ENCODE measurements around the gene OPCML. TPM values are rescaled to one million over a fixed set of nuclear protein-coding genes. Genes with fewer than 3 reads are reported as not detected.

Gene OPCML
- total RNA-seq, 1 experiment from 2014 or later, result not detected

- no peaks in the 10 kb centered on the region for H3K9me3 ChIP-seq (ENCODE audit: control insufficient read depth, insufficient read depth, low read depth, low read length)
- H3K4me3 ChIP-seq (ENCODE audit: low read depth in 2 of 2, low read length in 2 of 2), result no peak overlapping the region
- no peaks in the 10 kb centered on the region for H3K4me1 ChIP-seq (ENCODE audit: control insufficient read depth, insufficient read depth, low read length)
- ATAC-seq, result no peak
- DNase-seq (ENCODE audit: low read depth, low spot score), result no peak
- H3K27me3 ChIP-seq (ENCODE audit: control insufficient read depth, insufficient read depth, low read length), result no peaks in the 10 kb centered on the region
- H3K27ac ChIP-seq (ENCODE audit: low read length), result no peak overlapping the region
- TF ChIP-seq TCF7L2 (IDR thresholded peaks at IDR 0.05; ENCODE audit: low read depth, low read length) (no peak), SIN3A (IDR thresholded peaks at IDR 0.05; ENCODE audit: borderline replicate concordance, insufficient read depth, low read depth, low read length) (no peak), POLR2AphosphoS5 (IDR thresholded peaks at IDR 0.05; ENCODE audit: low read depth, low read length) (no peak)
- TF ChIP-seq, protein P1, sequence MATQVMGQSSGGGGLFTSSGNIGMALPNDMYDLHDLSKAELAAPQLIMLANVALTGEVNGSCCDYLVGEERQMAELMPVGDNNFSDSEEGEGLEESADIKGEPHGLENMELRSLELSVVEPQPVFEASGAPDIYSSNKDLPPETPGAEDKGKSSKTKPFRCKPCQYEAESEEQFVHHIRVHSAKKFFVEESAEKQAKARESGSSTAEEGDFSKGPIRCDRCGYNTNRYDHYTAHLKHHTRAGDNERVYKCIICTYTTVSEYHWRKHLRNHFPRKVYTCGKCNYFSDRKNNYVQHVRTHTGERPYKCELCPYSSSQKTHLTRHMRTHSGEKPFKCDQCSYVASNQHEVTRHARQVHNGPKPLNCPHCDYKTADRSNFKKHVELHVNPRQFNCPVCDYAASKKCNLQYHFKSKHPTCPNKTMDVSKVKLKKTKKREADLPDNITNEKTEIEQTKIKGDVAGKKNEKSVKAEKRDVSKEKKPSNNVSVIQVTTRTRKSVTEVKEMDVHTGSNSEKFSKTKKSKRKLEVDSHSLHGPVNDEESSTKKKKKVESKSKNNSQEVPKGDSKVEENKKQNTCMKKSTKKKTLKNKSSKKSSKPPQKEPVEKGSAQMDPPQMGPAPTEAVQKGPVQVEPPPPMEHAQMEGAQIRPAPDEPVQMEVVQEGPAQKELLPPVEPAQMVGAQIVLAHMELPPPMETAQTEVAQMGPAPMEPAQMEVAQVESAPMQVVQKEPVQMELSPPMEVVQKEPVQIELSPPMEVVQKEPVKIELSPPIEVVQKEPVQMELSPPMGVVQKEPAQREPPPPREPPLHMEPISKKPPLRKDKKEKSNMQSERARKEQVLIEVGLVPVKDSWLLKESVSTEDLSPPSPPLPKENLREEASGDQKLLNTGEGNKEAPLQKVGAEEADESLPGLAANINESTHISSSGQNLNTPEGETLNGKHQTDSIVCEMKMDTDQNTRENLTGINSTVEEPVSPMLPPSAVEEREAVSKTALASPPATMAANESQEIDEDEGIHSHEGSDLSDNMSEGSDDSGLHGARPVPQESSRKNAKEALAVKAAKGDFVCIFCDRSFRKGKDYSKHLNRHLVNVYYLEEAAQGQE (IDR thresholded peaks at IDR 0.05; ENCODE audit: insufficient read depth in 1 of 2, low read depth in 2 of 2, low read length in 1 of 2), result no peak
- TF ChIP-seq, protein P2, sequence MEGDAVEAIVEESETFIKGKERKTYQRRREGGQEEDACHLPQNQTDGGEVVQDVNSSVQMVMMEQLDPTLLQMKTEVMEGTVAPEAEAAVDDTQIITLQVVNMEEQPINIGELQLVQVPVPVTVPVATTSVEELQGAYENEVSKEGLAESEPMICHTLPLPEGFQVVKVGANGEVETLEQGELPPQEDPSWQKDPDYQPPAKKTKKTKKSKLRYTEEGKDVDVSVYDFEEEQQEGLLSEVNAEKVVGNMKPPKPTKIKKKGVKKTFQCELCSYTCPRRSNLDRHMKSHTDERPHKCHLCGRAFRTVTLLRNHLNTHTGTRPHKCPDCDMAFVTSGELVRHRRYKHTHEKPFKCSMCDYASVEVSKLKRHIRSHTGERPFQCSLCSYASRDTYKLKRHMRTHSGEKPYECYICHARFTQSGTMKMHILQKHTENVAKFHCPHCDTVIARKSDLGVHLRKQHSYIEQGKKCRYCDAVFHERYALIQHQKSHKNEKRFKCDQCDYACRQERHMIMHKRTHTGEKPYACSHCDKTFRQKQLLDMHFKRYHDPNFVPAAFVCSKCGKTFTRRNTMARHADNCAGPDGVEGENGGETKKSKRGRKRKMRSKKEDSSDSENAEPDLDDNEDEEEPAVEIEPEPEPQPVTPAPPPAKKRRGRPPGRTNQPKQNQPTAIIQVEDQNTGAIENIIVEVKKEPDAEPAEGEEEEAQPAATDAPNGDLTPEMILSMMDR (IDR thresholded peaks at IDR 0.05), result no peak
- in situ Hi-C loops (cut with HindIII; ENCODE audit: low pct_unique_long_range_greater_than_20kb, low sequenced_read_pairs), result no loop called here
- intact Hi-C loops (cut with micrococcal nuclease; ENCODE audit: unreplicated experiment), result no loop called here
- H3K36me3 ChIP-seq (ENCODE audit: control insufficient read depth, insufficient read depth, low read length), result no peaks in the 10 kb centered on the region
- POLR2A ChIA-PET, result interaction anchor here (0.7 kb wide), 1 partner anchor 372 kb away, joined by 19 read pairs; no protein-coding TSS in a partner anchor
- no TSS peak for BruUV-seq (replicated peaks)
- CTCF ChIA-PET, result interaction anchor here (0.6 kb wide), 1 partner anchor 10 kb away, joined by 11 read pairs; no protein-coding TSS in a partner anchor
These were observed 970.4 kb downstream of the OPCML start for GRCh38 chr11:132561937-132562336.

DNA sequence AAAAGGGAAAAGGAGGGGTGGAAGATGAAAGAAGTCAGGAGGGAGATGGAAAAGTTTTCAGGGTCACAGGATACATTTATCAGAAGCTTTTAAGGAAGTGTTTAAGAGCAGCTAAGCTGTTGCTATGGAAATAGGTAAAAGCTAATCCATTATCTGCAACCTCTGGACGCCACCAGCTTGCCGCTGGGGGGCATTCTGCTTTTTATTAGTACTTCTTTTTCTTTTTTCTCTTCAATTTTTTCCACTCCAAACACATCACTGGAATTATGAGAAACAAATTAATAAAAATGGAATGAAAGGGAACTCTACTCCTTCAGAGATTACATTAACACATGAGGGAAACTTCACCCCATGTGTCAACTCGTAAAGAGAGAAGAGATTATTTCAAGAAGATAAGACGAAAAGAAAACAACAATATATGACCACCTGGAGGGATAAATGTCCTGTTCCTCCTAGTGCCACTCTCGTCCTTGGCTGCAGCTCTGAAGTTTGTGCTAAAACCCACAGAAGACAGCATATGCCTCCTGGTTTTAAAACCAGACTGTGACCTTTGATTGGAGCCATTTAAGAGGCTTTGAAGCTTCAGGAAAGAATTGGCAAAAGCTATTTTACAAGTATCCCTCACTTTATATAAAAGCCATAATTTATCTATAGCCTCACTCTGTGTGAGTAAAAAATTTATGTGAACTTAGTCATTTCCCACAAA is 972.8 kb downstream of the OPCML start:
- ChIA-PET CTCF (no interaction called here), POLR2A (no interaction called here)
- no peak overlapping the region for H3K4me3 ChIP-seq (ENCODE audit: low read depth in 2 of 2, low read length in 2 of 2)
- no peaks in the 10 kb centered on the region for H3K4me1 ChIP-seq (ENCODE audit: control insufficient read depth, insufficient read depth, low read length)
- no peak overlapping the region for H3K27ac ChIP-seq (ENCODE audit: low read length)
- H3K36me3 ChIP-seq (ENCODE audit: control insufficient read depth, insufficient read depth, low read length), result no peaks in the 10 kb centered on the region
- no peaks in the 10 kb centered on the region for H3K27me3 ChIP-seq (ENCODE audit: control insufficient read depth, insufficient read depth, low read length)
- ATAC-seq (no peak), DNase-seq (ENCODE audit: low read depth, low spot score) (no peak)
- BruUV-seq (replicated peaks), result no TSS peak
- in situ Hi-C loops (cut with HindIII; ENCODE audit: low pct_unique_long_range_greater_than_20kb, low sequenced_read_pairs), result no loop called here
- TF ChIP-seq TCF7L2 (IDR thresholded peaks at IDR 0.05; ENCODE audit: low read depth, low read length), result no peak
- TF ChIP-seq, protein P2 (IDR thresholded peaks at IDR 0.05), result no peak
- no peak for TF ChIP-seq SIN3A (IDR thresholded peaks at IDR 0.05; ENCODE audit: borderline replicate concordance, insufficient read depth, low read depth, low read length)
- TF ChIP-seq POLR2AphosphoS5 (IDR thresholded peaks at IDR 0.05; ENCODE audit: low read depth, low read length), result no peak
- TF ChIP-seq, protein P1 (IDR thresholded peaks at IDR 0.05; ENCODE audit: insufficient read depth in 1 of 2, low read depth in 2 of 2, low read length in 1 of 2), result no peak
- H3K9me3 ChIP-seq (ENCODE audit: control insufficient read depth, insufficient read depth, low read depth, low read length), result no peaks in the 10 kb centered on the region
- intact Hi-C loops (cut with micrococcal nuclease; ENCODE audit: unreplicated experiment), result no loop called here
